ENCODE results near the gene NIPAL1.

DNA sequence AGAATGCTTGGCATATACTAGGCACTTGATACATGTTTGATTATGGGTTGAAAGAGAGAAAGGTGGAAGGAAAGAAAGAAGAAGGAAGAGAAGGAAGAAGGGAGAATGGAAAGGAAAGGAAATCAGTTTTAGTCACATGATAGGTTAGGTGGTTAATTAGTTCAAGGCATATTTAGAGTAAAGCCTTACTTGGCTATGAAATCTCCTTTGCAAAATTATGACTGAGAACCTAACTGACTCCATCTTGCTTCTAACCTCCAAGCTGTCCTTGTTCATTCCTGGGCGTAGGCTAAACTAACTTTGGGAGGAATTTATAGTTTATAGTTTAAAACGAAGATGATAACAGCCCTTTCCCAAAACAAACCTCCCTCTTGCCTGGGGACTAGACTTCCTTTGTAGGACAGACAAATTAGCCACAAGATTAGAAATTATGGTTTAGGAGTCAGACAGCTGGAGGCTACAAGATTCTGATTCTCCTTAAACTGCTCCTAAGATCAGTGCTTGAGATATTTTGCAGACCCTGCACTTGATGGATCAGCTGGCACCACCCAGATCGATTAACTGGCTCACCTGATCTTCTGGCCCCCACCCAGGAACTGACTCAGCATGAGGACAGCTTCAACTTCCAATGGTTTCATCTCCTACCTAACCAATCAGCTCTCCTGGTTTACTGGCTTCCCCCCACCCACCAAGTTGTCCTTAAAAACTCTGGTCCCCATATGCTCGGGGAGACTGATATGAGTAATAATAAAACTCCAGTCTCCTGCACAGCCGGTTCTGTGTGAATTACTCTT, 62.5 kb downstream of the NIPAL1 start:
- no peak for TF ChIP-seq EZH2 (IDR thresholded peaks at IDR 0.05; ENCODE audit: borderline replicate concordance, insufficient read depth, low read length, poor library complexity, severe bottlenecking)
- TF ChIP-seq, protein P1, sequence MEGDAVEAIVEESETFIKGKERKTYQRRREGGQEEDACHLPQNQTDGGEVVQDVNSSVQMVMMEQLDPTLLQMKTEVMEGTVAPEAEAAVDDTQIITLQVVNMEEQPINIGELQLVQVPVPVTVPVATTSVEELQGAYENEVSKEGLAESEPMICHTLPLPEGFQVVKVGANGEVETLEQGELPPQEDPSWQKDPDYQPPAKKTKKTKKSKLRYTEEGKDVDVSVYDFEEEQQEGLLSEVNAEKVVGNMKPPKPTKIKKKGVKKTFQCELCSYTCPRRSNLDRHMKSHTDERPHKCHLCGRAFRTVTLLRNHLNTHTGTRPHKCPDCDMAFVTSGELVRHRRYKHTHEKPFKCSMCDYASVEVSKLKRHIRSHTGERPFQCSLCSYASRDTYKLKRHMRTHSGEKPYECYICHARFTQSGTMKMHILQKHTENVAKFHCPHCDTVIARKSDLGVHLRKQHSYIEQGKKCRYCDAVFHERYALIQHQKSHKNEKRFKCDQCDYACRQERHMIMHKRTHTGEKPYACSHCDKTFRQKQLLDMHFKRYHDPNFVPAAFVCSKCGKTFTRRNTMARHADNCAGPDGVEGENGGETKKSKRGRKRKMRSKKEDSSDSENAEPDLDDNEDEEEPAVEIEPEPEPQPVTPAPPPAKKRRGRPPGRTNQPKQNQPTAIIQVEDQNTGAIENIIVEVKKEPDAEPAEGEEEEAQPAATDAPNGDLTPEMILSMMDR (IDR thresholded peaks at IDR 0.05; ENCODE audit: poor library complexity, severe bottlenecking): no peak
- TF ChIP-seq, protein P2, sequence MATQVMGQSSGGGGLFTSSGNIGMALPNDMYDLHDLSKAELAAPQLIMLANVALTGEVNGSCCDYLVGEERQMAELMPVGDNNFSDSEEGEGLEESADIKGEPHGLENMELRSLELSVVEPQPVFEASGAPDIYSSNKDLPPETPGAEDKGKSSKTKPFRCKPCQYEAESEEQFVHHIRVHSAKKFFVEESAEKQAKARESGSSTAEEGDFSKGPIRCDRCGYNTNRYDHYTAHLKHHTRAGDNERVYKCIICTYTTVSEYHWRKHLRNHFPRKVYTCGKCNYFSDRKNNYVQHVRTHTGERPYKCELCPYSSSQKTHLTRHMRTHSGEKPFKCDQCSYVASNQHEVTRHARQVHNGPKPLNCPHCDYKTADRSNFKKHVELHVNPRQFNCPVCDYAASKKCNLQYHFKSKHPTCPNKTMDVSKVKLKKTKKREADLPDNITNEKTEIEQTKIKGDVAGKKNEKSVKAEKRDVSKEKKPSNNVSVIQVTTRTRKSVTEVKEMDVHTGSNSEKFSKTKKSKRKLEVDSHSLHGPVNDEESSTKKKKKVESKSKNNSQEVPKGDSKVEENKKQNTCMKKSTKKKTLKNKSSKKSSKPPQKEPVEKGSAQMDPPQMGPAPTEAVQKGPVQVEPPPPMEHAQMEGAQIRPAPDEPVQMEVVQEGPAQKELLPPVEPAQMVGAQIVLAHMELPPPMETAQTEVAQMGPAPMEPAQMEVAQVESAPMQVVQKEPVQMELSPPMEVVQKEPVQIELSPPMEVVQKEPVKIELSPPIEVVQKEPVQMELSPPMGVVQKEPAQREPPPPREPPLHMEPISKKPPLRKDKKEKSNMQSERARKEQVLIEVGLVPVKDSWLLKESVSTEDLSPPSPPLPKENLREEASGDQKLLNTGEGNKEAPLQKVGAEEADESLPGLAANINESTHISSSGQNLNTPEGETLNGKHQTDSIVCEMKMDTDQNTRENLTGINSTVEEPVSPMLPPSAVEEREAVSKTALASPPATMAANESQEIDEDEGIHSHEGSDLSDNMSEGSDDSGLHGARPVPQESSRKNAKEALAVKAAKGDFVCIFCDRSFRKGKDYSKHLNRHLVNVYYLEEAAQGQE (IDR thresholded peaks at IDR 0.05; ENCODE audit: borderline replicate concordance): no peak
- no peak for TF ChIP-seq EP300 (conservative IDR thresholded peaks at IDR 0.05; ENCODE audit: poor library complexity, severe bottlenecking)

Data from neural cell (in vitro differentiated cells).